ENCODE measurements around the gene IDH3B.

IDH3B gene

GRCh38 chr20:2617099-2617714 is 46.8 kb downstream of the IDH3B start:
- no peak for DNase-seq
- H3K4me1 Mint-ChIP-seq: no peaks in the 10 kb centered on the region
- peaks cover 23% of the 10 kb centered on the region for H3K9me3 Mint-ChIP-seq
- H3K27ac Mint-ChIP-seq: no peak overlapping the region
- peaks cover 69% of the 10 kb centered on the region for H3K27me3 Mint-ChIP-seq (ENCODE audit: low read depth, poor library complexity)
- no peak overlapping the region for H3K4me3 Mint-ChIP-seq
- TF ChIP-seq, protein P1, sequence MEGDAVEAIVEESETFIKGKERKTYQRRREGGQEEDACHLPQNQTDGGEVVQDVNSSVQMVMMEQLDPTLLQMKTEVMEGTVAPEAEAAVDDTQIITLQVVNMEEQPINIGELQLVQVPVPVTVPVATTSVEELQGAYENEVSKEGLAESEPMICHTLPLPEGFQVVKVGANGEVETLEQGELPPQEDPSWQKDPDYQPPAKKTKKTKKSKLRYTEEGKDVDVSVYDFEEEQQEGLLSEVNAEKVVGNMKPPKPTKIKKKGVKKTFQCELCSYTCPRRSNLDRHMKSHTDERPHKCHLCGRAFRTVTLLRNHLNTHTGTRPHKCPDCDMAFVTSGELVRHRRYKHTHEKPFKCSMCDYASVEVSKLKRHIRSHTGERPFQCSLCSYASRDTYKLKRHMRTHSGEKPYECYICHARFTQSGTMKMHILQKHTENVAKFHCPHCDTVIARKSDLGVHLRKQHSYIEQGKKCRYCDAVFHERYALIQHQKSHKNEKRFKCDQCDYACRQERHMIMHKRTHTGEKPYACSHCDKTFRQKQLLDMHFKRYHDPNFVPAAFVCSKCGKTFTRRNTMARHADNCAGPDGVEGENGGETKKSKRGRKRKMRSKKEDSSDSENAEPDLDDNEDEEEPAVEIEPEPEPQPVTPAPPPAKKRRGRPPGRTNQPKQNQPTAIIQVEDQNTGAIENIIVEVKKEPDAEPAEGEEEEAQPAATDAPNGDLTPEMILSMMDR (IDR thresholded peaks at IDR 0.05): no peak
- H3K36me3 Mint-ChIP-seq (ENCODE audit: low read depth): no peaks in the 10 kb centered on the region

DNA sequence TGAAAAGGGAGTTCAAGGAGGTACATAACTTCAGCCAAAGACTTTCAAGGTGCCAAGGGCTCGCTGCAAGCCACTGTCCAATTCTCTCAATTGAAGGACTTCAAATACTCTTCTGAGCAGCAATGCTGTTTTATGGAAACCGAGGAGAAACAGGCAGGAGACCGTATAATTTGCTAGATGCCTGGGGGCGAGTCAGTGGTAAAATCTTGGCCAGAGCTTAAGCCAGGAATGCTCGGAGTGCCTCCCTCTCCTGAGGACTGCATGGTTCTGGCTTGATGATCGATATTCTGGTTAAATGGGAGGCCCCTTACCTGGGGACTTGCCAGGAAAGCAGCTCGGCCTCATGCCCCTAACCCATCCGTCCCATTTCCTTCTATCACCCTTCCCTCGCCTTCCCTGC is 47.4 kb downstream of the IDH3B start:
- TF ChIP-seq, protein P1 (IDR thresholded peaks at IDR 0.05): no peak
- DNase-seq: no peak
- Mint-ChIP-seq H3K27me3 (ENCODE audit: low read depth, poor library complexity) (peaks cover 72% of the 10 kb centered on the region), H3K9me3 (peaks cover 23% of the 10 kb centered on the region), H3K4me1 (no peaks in the 10 kb centered on the region), H3K27ac (no peak overlapping the region), H3K36me3 (ENCODE audit: low read depth) (no peaks in the 10 kb centered on the region), H3K4me3 (no peak overlapping the region)

DNA sequence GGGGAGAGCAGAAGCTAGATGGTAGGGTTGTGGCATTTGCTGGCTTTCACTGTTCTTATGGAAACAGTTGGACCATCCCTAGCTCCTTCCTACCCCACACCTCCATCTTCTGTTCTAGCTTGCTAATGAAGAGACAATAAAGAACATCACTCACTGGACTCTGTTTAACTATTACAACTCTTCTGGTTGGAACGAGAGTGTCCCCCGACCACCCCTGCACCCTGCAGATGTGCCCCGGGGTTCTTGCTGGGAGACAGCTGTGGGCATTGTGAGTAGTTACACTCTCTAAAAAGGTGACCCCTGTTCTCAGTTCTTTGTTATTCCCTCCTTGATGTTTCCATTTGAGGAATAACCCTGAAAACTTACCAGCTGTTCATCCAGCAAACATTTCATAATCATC is 51.9 kb downstream of the IDH3B start:
- peaks cover 15% of the 10 kb centered on the region for H3K9me3 Mint-ChIP-seq
- H3K27ac Mint-ChIP-seq: no peak overlapping the region
- no peak overlapping the region for H3K4me3 Mint-ChIP-seq
- H3K36me3 Mint-ChIP-seq (ENCODE audit: low read depth): peaks cover 5% of the 10 kb centered on the region
- no peak for DNase-seq
- H3K4me1 Mint-ChIP-seq: no peaks in the 10 kb centered on the region
- TF ChIP-seq, protein P1 (IDR thresholded peaks at IDR 0.05): no peak
- H3K27me3 Mint-ChIP-seq (ENCODE audit: low read depth, poor library complexity): peaks cover 63% of the 10 kb centered on the region

DNA sequence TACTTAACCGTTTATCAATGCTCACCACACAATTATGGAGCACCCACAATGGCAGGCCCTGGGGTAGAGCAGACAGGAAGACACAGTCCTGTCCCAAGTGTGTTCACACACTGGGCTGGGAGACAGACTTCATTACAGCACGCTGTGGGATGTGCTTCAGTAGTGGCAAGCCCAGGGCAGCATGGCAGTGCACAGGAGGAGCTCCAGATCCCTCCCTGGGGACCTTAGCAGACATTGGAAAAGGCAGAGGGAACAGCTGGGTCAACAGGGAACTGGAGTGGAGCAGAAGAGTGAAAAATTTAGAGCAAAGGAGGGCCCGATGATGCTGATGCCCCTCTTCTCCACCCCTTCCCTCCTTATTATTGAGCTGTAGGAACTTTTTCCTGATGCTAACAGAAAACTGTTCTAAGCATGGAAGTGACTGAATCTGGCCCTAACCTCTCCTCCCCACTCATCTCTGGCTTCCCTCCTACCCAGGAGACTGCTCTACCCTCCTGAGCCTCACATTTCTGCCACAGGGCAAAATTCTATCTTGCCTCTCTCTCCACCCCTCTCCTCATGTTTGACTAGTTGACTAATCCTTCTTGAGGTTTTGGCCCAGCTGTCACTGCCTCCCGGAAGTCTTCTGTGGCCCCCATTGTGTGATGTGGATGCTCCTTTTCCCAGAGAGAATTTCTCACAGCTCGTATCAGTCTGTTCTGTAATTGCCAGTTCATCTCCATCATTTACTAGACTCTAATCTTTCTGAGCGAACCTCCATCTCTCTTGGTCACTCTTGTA is 52.9 kb downstream of the IDH3B start:
- Mint-ChIP-seq H3K9me3 (peaks cover 24% of the 10 kb centered on the region), H3K27me3 (ENCODE audit: low read depth, poor library complexity) (peaks cover 53% of the 10 kb centered on the region), H3K4me3 (no peak overlapping the region), H3K27ac (no peak overlapping the region), H3K4me1 (no peaks in the 10 kb centered on the region), H3K36me3 (ENCODE audit: low read depth) (peaks cover 7% of the 10 kb centered on the region)
- TF ChIP-seq, protein P1 (IDR thresholded peaks at IDR 0.05): no peak
- DNase-seq: no peak

DNA sequence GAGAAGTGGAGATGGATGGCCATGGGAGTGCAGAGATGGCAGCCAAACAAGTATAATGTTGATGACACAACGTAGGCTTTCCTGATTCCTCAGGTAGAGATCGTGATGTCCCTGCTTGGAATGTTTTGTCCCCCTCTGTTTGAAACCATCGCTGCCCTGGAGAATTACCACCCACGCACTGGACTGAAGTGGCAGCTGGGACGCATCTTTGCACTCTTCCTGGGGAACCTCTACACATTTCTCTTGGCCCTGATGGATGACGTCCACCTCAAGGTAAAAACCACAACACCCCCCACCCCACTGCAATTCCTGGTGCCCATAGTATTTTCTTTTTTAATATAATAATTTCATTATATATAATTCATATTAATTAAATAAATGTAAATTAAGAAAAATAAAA is 53.7 kb downstream of the IDH3B start:
- Mint-ChIP-seq H3K4me1 (no peaks in the 10 kb centered on the region), H3K36me3 (ENCODE audit: low read depth) (peaks cover 7% of the 10 kb centered on the region), H3K27ac (no peak overlapping the region), H3K27me3 (ENCODE audit: low read depth, poor library complexity) (peaks cover 50% of the 10 kb centered on the region), H3K9me3 (peaks cover 29% of the 10 kb centered on the region), H3K4me3 (no peak overlapping the region)
- no peak for DNase-seq
- TF ChIP-seq, protein P1 (IDR thresholded peaks at IDR 0.05): no peak
